Mononuclear cell (primary cell): ENCODE data around the gene RASGRP1. TPM values are rescaled to one million over a fixed set of nuclear protein-coding genes. Genes with fewer than 3 reads are reported as not detected.
A peak's percentile ranks its signal among the peaks of the same experiment; 100 is the strongest.

Experiments
- H3K27me3 ChIP-seq: 2 replicates; pipeline ENCODE4 v1.6.0; 2011; ENCODE audit warnings: low read length, control low read depth; ENCODE audit not compliant: insufficient read depth
- H3K4me1 ChIP-seq: 2 replicates; pipeline ENCODE4 v1.5.1; 2011; ENCODE audit warnings: mild to moderate bottlenecking, low read length, control low read depth; ENCODE audit not compliant: insufficient read depth
- H3K4me3 ChIP-seq: 2 replicates; pipeline ENCODE4 v1.5.1; 2011; ENCODE audit warnings: mild to moderate bottlenecking, low read length, moderate library complexity
- H3K9me3 ChIP-seq: 2 replicates; pipeline ENCODE4 v1.5.1; 2011; ENCODE audit warnings: low read depth, mild to moderate bottlenecking, control low read depth, low read length
- total RNA-seq: library from RNA; depleted of rRNA; stranded (reverse); fragments of >200 nt; gene quantifications from one replicate; pipeline ENCODE4 v1.2.3, GENCODE V29; 2012

The RASGRP1 gene
- total RNA-seq, 1 donor, result 64.9 TPM

DNA sequence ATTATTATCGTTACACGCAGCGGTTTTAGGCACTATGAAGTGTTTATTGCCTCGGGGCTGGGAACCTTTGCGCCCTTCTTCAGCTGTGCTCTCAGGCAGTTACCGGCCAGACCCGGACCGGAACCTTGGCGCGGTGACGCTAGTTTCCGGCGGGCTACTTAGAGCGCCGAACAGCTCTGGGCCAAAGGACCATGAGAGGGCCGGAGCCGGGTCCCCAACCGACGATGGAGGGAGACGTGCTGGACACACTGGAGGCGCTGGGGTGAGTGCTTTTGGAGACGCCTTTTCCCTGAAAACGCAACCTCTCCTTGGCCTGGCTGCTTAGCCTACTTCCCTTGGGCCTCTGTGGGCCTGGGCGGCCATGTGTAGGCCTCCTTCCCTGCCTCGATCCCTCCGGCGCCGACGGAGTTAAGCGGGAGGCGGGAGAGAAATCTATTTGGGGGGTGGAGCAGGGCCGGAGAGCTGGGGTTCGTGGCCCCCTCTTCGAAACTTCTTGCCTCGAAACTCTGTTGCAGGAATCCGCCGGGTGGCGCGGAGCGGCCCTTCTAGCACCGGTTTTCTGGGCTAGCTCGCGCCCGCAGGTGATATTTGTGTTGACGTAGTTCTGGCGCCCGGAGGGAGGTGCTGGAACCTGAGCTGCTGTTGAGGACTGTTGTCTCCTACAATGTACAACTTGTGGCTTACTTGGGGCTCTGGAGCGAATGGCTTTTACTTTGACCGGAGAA is 110.5 kb downstream of the RASGRP1 start, which contains the start of gene FAM98B:
Gene FAM98B (plus strand): TSS at position 157 of the 725 bp plus-strand sequence. CDS start 35 bp downstream, at position 192.
- H3K27me3 ChIP-seq, result no peaks in the 10 kb centered on the region
- H3K9me3 ChIP-seq, result no peaks in the 10 kb centered on the region
- H3K4me3 ChIP-seq, result peak within 1 kb of the TSS; percentile 98
- peaks cover 12% of the 10 kb centered on the region for H3K4me1 ChIP-seq

DNA sequence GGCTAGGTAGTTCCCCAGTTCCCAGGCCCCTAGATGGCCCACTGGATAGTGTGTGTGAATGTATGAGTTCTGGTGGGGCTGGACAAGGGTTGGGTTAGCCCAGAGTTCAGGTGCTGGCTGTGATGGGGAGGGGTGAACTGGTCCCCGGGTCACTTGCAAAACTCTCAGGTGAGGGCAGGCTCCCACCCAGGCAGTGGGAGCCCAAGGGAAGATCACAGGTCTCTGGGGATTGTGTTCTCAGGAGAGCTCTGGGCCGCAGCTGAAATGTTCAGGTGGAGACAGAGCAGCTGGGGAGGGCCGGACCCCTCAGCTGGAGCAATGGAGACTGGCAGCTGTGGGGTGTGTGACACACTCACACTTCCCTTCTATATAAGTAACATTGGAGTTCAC is 123.5 kb downstream of the RASGRP1 start:
- Histone ChIP-seq H3K4me1 (peaks cover 12% of the 10 kb centered on the region), H3K4me3 (no peak overlapping the region), H3K9me3 (peaks cover 8% of the 10 kb centered on the region), H3K27me3 (peaks cover 19% of the 10 kb centered on the region)

DNA sequence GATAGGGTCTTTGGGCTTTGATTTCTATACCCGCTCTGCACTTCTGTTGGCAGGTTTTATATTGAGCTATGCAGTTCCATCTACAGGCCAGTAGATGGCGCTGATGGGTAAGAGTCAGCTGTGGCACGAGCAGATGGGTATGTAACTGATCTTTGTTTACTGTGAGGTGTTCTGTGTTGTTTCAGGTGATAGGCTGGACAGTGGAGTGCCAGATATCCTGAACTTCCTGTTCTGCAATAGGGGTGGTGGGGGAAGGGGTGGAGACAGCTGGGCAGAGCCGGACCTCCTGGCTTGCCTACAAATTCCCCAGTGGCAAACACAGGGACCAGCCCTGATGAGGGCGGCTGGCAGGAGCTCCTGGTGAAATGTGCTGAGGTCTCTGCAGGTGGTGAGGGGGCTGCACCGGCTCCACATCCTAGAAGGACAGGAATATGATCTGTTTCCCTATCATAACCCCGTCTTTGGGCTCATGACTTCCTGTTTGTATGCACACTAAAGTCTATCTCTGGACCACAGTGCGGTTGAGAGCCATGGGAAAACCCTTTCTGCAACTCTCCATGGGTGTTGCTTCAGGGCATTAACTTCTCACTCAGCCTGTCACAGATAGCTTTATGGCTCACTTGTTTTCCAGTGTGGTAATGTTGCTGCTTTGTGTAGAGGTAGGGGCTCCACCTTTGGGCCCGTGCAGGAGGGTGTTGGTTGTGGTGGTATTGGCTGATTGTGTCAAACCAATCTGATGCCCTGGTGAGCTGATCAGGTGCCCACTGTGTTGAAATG is 124.1 kb downstream of the RASGRP1 start:
- no peak overlapping the region for H3K4me3 ChIP-seq
- H3K4me1 ChIP-seq, result peaks cover 12% of the 10 kb centered on the region
- peaks cover 23% of the 10 kb centered on the region for H3K27me3 ChIP-seq
- H3K9me3 ChIP-seq, result peaks cover 8% of the 10 kb centered on the region

Other genes with a start within 250 kb of the RASGRP1 start
- 26.4 TPM for gene FAM98B, start 110.7 kb downstream of the RASGRP1 start, total RNA-seq